ENCODE data around the gene GRIN2C. TPM values are rescaled to one million over a fixed set of nuclear protein-coding genes. Genes with fewer than 3 reads are reported as not detected.

GRIN2C gene
- total RNA-seq, 2 donors from 2014 or later, result 3.6 TPM; not detected in 1

- H3K4me1 ChIP-seq (replicated peaks), result no peaks in the 10 kb centered on the region
- H3K9me3 ChIP-seq, result no peaks in the 10 kb centered on the region
- H3K27me3 ChIP-seq (replicated peaks; ENCODE audit: insufficient read depth), result no peaks in the 10 kb centered on the region
- intact Hi-C loops (cut with DNase I), result no loop called here
- TF ChIP-seq CTCF (IDR thresholded peaks at IDR 0.05), result no peak
- TF ChIP-seq POLR2AphosphoS5 (IDR thresholded peaks at IDR 0.05), result no peak
- no peak for TF ChIP-seq POLR2A (IDR thresholded peaks at IDR 0.05)
- H3K36me3 ChIP-seq, result no peaks in the 10 kb centered on the region
- H3K4me3 ChIP-seq, result no peak overlapping the region
- 83% methylated on average over 22 of the region's 22 CpGs for WGBS
- no peak for DNase-seq (ENCODE audit: low spot score)
- H3K27ac ChIP-seq, result no peak overlapping the region
These were observed 28.1 kb downstream of the GRIN2C start for GRCh38 chr17:74831444-74832146.

GRCh38 chr17:74830861-74831260, 28.8 kb downstream of the GRIN2C start:
- H3K9me3 ChIP-seq, result no peaks in the 10 kb centered on the region
- no peak for TF ChIP-seq POLR2A (IDR thresholded peaks at IDR 0.05)
- no peak for TF ChIP-seq POLR2AphosphoS5 (IDR thresholded peaks at IDR 0.05)
- TF ChIP-seq CTCF (IDR thresholded peaks at IDR 0.05), result no peak
- WGBS, result 94% methylated on average over 19 of the region's 19 CpGs
- H3K4me1 ChIP-seq (replicated peaks), result no peaks in the 10 kb centered on the region
- intact Hi-C loops (cut with DNase I), result no loop called here
- H3K36me3 ChIP-seq, result no peaks in the 10 kb centered on the region
- DNase-seq (ENCODE audit: low spot score), result no peak
- H3K4me3 ChIP-seq, result no peak overlapping the region
- no peak overlapping the region for H3K27ac ChIP-seq
- no peaks in the 10 kb centered on the region for H3K27me3 ChIP-seq (replicated peaks; ENCODE audit: insufficient read depth)

- no peak for DNase-seq (ENCODE audit: low spot score)
- WGBS, result 89% methylated on average over 11 of the region's 11 CpGs
- no peak for TF ChIP-seq POLR2AphosphoS5 (IDR thresholded peaks at IDR 0.05)
- TF ChIP-seq POLR2A (IDR thresholded peaks at IDR 0.05), result no peak
- TF ChIP-seq CTCF (IDR thresholded peaks at IDR 0.05), result no peak
- Histone ChIP-seq H3K4me3 (no peak overlapping the region), H3K4me1 (replicated peaks) (no peaks in the 10 kb centered on the region), H3K36me3 (no peaks in the 10 kb centered on the region), H3K27ac (no peak overlapping the region), H3K9me3 (no peaks in the 10 kb centered on the region), H3K27me3 (replicated peaks; ENCODE audit: insufficient read depth) (no peaks in the 10 kb centered on the region)
- intact Hi-C loops (cut with DNase I), result no loop called here
These were observed 31.9 kb downstream of the GRIN2C start for GRCh38 chr17:74827800-74828199.

GRCh38 chr17:74825952-74826719, 33.5 kb downstream of the GRIN2C start:
- TF ChIP-seq POLR2A (IDR thresholded peaks at IDR 0.05), result no peak
- TF ChIP-seq CTCF (IDR thresholded peaks at IDR 0.05), result no peak
- no peak for TF ChIP-seq POLR2AphosphoS5 (IDR thresholded peaks at IDR 0.05)
- no peaks in the 10 kb centered on the region for H3K36me3 ChIP-seq
- DNase-seq (ENCODE audit: low spot score), result no peak

More at GRCh38 chr17:74825952-74826719, 33.5 kb downstream of the GRIN2C start:
- Histone ChIP-seq H3K27me3 (replicated peaks; ENCODE audit: insufficient read depth) (no peaks in the 10 kb centered on the region), H3K4me3 (no peak overlapping the region), H3K27ac (no peak overlapping the region), H3K9me3 (no peaks in the 10 kb centered on the region), H3K4me1 (replicated peaks) (no peaks in the 10 kb centered on the region)
- 93% methylated on average over 9 of the region's 9 CpGs for WGBS
- intact Hi-C loops (cut with DNase I), result no loop called here

Data from prostate gland (tissue), 2 donors.